HFF-Myc (cell line): ENCODE data around the gene ADAMTS14.

Experiments used
- DNase-seq: peaks from one replicate; pipeline ENCODE4 v3.0.0-alpha.2; 2011; ENCODE audit warnings: low read depth; ENCODE audit errors: extremely low read depth
- H3K4me3 ChIP-seq: replicated peaks from 2 replicates; pipeline ENCODE4 v1.5.1; 2011; ENCODE audit warnings: low read depth, mild to moderate bottlenecking, control low read depth, low read length
- TF ChIP-seq, protein P1 (sequence below): IDR thresholded peaks from 2 replicates; pipeline ENCODE4 v1.5.1; 2012; ENCODE audit warnings: mild to moderate bottlenecking, low read depth, low read length, control low read depth; ENCODE audit errors: missing control alignments

The ADAMTS14 gene

GRCh38 chr10:70799124-70799523 lies 126.8 kb downstream of the ADAMTS14 start:
- no peak for DNase-seq
- TF ChIP-seq, protein P1, sequence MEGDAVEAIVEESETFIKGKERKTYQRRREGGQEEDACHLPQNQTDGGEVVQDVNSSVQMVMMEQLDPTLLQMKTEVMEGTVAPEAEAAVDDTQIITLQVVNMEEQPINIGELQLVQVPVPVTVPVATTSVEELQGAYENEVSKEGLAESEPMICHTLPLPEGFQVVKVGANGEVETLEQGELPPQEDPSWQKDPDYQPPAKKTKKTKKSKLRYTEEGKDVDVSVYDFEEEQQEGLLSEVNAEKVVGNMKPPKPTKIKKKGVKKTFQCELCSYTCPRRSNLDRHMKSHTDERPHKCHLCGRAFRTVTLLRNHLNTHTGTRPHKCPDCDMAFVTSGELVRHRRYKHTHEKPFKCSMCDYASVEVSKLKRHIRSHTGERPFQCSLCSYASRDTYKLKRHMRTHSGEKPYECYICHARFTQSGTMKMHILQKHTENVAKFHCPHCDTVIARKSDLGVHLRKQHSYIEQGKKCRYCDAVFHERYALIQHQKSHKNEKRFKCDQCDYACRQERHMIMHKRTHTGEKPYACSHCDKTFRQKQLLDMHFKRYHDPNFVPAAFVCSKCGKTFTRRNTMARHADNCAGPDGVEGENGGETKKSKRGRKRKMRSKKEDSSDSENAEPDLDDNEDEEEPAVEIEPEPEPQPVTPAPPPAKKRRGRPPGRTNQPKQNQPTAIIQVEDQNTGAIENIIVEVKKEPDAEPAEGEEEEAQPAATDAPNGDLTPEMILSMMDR = no peak
- H3K4me3 ChIP-seq = no peak overlapping the region

DNA sequence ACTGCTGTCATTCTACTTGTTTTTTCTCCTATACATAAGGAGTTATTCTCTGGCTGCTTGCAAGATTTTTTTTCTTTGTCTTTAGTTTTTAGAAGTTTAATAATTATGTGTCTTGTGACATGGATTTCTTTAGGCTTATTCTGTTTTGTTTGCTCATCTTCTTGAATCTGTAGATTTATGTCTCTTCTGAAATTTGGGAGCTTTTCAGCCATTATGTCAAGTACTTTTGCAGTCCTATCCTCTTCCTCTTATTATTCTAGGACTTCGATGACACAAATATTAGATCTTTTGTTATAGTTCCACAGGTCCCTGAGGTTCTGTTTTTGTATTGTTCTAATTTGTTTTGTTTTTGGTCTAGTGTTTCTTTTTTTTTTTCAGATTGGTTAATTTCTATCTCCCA lies 129.5 kb downstream of the ADAMTS14 start:
- TF ChIP-seq, protein P1 = no peak
- DNase-seq = no peak
- no peak overlapping the region for H3K4me3 ChIP-seq

GRCh38 chr10:70803775-70804420 lies 131.6 kb downstream of the ADAMTS14 start:
- H3K4me3 ChIP-seq = no peak overlapping the region
- DNase-seq = no peak
- TF ChIP-seq, protein P1 = no peak

DNA sequence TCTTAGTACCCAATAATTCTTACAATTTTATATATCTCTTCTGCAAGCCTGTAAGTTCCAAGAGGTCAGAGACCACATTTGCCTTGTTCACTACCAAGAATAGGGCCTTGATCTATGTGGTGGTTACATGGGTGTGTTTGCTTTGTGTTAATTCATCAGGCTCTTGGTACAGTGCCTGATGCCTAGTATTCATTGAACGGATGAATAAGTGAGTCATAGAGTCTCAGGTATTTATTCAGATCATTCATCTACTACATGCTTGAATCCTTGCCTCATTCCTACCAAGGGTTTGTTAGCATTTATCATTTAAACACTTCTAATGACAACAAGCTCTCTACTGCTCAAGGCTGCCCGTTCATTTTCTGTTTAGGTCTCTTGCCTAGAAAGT lies 132.1 kb downstream of the ADAMTS14 start:
- TF ChIP-seq, protein P1 = no peak
- no peak overlapping the region for H3K4me3 ChIP-seq
- DNase-seq = no peak

GRCh38 chr10:70805619-70806215 lies 133.4 kb downstream of the ADAMTS14 start:
- no peak for DNase-seq
- TF ChIP-seq, protein P1 = no peak
- no peak overlapping the region for H3K4me3 ChIP-seq

DNA sequence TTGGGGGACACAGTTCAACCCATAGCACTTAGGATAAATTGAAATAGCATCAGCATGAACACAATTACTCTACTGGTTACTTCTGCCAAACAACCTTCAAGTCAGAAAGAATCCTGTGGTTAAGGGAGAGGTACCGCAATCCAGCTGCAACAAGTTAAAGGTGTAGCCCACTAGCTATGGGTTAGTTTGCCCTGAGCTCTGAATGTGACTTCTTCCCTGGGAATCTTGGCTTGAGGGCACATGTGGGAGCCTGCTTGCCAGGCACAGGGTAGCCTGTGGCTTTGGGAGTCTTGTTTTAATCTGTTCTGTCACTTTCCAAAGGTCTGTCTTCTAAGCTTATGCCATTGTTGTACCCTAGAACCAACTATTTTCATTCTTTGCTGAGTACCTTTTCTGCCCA lies 134.5 kb downstream of the ADAMTS14 start:
- TF ChIP-seq, protein P1 = no peak
- DNase-seq = no peak
- no peak overlapping the region for H3K4me3 ChIP-seq

DNA sequence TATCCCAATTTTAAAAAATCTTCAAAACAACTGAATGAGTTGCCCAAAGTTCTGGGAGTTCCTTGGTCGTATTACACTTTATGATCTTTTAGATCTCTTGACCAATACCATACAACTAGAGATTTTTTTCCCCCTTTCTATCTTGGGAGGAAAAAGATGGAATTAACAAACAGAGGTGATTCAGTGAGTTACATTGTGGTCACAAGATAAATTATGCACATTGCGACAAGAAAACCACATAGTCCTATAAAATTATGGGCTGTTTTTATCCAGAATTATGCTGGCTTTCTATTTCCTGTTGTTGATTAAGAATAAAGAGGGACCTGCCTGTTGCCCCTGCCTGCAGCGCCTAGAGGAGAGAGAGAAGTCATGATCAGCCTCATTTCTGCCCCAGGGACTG lies 135.2 kb downstream of the ADAMTS14 start:
- TF ChIP-seq, protein P1 = no peak
- no peak for DNase-seq
- H3K4me3 ChIP-seq = no peak overlapping the region
